Sigmoid colon (tissue), 7 donors: ENCODE data around the gene SERP1. TPM values are rescaled to one million over a fixed set of nuclear protein-coding genes. Genes with fewer than 3 reads are reported as not detected.

Experiments
- DNase-seq: peaks from one replicate; pipeline ENCODE4 v3.0.0-alpha.2; 2019
- H3K27ac ChIP-seq, 4 donors: fragments of 200-600 bp; sonication (generic); one replicate each; pipeline ENCODE4 v1.5.1; 2016 to 2019; ENCODE audit warnings: mild to moderate bottlenecking in 1 of 4
- H3K27me3 ChIP-seq, 3 donors: fragments of 200-600 bp; sonication (generic); one replicate each; pipeline ENCODE4 v1.5.1; 2019; ENCODE audit warnings: mild to moderate bottlenecking in 1 of 3
- H3K36me3 ChIP-seq, 4 donors: fragments of 200-600 bp; sonication (generic); one replicate each; pipeline ENCODE4 v1.5.1; 2016 to 2019
- H3K4me1 ChIP-seq, 4 donors: fragments of 200-600 bp; sonication (generic); one replicate each; pipeline ENCODE4 v1.5.1; 2017 to 2019
- H3K4me3 ChIP-seq, 4 donors: fragments of 200-600 bp; sonication (generic); one replicate each; pipeline ENCODE4 v1.5.1; 2017 to 2019; ENCODE audit warnings: mild to moderate bottlenecking in 2 of 4, moderate library complexity in 1 of 4
- H3K9me3 ChIP-seq, 4 donors: fragments of 200-600 bp in 3 of 4; sonication (generic) in 3 of 4; one replicate each; pipeline versions ENCODE4 v1.5.1 to v1.6.1; 2013 to 2019
- EP300 ChIP-seq, 4 donors: sonication (generic); formaldehyde crosslinking; IDR thresholded peaks; one replicate each; pipeline ENCODE4 v1.6.1; 2017; ENCODE audit warnings: antibody characterized with exemption in 4 of 4
- POLR2A ChIP-seq, 2 donors: fragments of 450-650 bp; IDR thresholded peaks; one replicate each; pipeline ENCODE4 v1.6.1; 2016; ENCODE audit warnings: antibody characterized with exemption in 2 of 2, mild to moderate bottlenecking in 2 of 2, moderate library complexity in 2 of 2
- POLR2AphosphoS5 ChIP-seq, 4 donors: sonication (generic); formaldehyde crosslinking; IDR thresholded peaks; one replicate each; pipeline ENCODE4 v1.6.1; 2017; ENCODE audit warnings: antibody characterized with exemption in 4 of 4
- WGBS, 2 donors: extraction: QIAGEN DNeasy Blood & Tissue Kit; methylation state at CpG; one replicate each; pipeline ENCODE4 v1.1.7; 2013; 5-methylcytosine and 5-hydroxymethylcytosine counted together
- intact Hi-C: fragments of 100-400 bp; cut with DNase I; formaldehyde crosslinking; loops from one replicate; pipeline ENCODE4 v1.15.1; 2023
- polyA plus RNA-seq, 3 donors: library from polyadenylated mRNA; stranded (reverse); fragments of 200-250 nt; gene quantifications; one replicate each; pipeline ENCODE4 v1.2.3, GENCODE V29; 2013
- total RNA-seq, 4 donors: library from RNA; depleted of rRNA; stranded (reverse); fragments of >200 nt; gene quantifications; one replicate each; pipeline ENCODE4 v1.1.0, GENCODE V29; 2016
- TF ChIP-seq, protein P1 (sequence below), 4 experiments: fragments of 450-650 bp in 3 of 4; fragments of 200-600 bp in 1 of 4; IDR thresholded peaks; one replicate each; pipeline ENCODE4 v1.5.1; 2016 to 2019; ENCODE audit warnings: antibody characterized with exemption in 4 of 4, mild to moderate bottlenecking in 3 of 4, moderate library complexity in 2 of 4
- donor health status: healthy with polysubstance abuse.
- donor health status: Bipolar disorder and iron deficiency.
- donor health status: healthy.

The SERP1 gene
- total and polyA plus RNA-seq, 7 donors: 92.0 to 197 (median 140) TPM

- intact Hi-C loops: no loop called here
- WGBS, 2 donors: 17 to 52% methylated on average over 2 of the region's 2 CpGs
- H3K4me3 ChIP-seq: no peak overlapping the region
Measured at GRCh38 chr3:150521463-150521862, 24.8 kb downstream of the SERP1 start.

GRCh38 chr3:150520408-150520807 is 25.9 kb downstream of the SERP1 start:
- H3K36me3 ChIP-seq: no peaks in the 10 kb centered on the region

More at GRCh38 chr3:150521463-150521862, 24.8 kb downstream of the SERP1 start:
- Histone ChIP-seq H3K9me3 (no peaks in the 10 kb centered on the region), H3K36me3 (no peaks in the 10 kb centered on the region), H3K4me1 (no peaks in the 10 kb centered on the region), H3K27me3 (no peaks in the 10 kb centered on the region), H3K27ac (no peak overlapping the region)
- DNase-seq: no peak
- TF ChIP-seq POLR2AphosphoS5 (IDR thresholded peaks at IDR 0.05) (no peak), EP300 (IDR thresholded peaks at IDR 0.05) (no peak), POLR2A (IDR thresholded peaks at IDR 0.05) (no peak)
- TF ChIP-seq, protein P1, sequence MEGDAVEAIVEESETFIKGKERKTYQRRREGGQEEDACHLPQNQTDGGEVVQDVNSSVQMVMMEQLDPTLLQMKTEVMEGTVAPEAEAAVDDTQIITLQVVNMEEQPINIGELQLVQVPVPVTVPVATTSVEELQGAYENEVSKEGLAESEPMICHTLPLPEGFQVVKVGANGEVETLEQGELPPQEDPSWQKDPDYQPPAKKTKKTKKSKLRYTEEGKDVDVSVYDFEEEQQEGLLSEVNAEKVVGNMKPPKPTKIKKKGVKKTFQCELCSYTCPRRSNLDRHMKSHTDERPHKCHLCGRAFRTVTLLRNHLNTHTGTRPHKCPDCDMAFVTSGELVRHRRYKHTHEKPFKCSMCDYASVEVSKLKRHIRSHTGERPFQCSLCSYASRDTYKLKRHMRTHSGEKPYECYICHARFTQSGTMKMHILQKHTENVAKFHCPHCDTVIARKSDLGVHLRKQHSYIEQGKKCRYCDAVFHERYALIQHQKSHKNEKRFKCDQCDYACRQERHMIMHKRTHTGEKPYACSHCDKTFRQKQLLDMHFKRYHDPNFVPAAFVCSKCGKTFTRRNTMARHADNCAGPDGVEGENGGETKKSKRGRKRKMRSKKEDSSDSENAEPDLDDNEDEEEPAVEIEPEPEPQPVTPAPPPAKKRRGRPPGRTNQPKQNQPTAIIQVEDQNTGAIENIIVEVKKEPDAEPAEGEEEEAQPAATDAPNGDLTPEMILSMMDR (IDR thresholded peaks at IDR 0.05): no peak

DNA sequence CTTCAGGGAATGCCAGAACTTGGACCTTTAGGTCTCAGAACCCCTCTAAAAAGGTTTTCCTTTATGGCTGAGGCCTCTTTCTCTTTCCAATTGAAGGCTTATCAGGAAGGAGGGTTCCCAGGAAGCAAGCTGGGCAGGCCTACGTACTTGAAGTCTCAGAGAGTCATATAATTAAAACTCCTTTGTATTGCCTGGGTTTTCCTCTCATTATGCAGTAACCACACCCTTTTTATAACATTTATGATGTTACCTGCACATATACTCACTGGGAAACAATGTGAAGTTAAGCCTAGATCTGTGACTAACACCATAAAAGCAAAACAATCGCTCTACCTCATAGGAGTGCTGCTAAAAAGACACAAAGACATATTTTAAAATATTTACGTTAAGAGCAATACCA is 27.3 kb downstream of the SERP1 start:
- intact Hi-C loops: no loop called here
- no peak for TF ChIP-seq EP300 (IDR thresholded peaks at IDR 0.05)
- TF ChIP-seq, protein P1 (IDR thresholded peaks at IDR 0.05): no peak
- TF ChIP-seq POLR2A (IDR thresholded peaks at IDR 0.05): no peak
- no peak for TF ChIP-seq POLR2AphosphoS5 (IDR thresholded peaks at IDR 0.05)
- 16 to 74% methylated on average over 3 of the region's 3 CpGs for WGBS, 2 donors

More at GRCh38 chr3:150520408-150520807, 25.9 kb downstream of the SERP1 start:
- Histone ChIP-seq H3K9me3 (no peaks in the 10 kb centered on the region), H3K4me1 (no peaks in the 10 kb centered on the region), H3K4me3 (no peak overlapping the region), H3K27me3 (no peaks in the 10 kb centered on the region), H3K27ac (no peak overlapping the region)
- intact Hi-C loops: no loop called here
- TF ChIP-seq, protein P1 (IDR thresholded peaks at IDR 0.05): no peak
- no peak for TF ChIP-seq POLR2AphosphoS5 (IDR thresholded peaks at IDR 0.05)
- DNase-seq: no peak
- WGBS, 2 donors: 89% methylated on average over 24 of the region's 24 CpGs

DNA sequence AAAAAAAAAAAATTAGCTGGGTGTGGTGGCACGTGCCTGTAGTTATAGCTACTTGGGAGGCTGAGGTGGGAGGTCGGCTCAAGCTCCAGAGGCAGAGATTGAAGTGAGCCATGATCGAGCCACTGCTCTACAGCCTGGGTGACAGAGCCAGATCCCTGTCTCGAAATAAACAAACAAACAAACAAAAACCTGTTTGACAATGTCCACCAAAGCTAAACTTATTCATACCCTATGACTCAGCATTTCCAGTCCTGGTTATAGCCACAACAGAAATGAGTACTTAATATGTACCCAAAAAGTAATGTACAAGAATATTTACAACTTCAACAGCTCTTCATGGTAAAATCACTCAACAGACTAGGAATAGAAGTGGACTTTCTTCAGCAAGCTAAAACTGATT is 31.1 kb downstream of the SERP1 start:
- intact Hi-C loops: no loop called here
- no peaks in the 10 kb centered on the region for H3K4me1 ChIP-seq
- DNase-seq: no peak
- no peaks in the 10 kb centered on the region for H3K9me3 ChIP-seq
- no peak overlapping the region for H3K27ac ChIP-seq
- H3K4me3 ChIP-seq: no peak overlapping the region
- WGBS, 2 donors: 91 to 98% methylated on average over 4 of the region's 4 CpGs
- TF ChIP-seq, protein P1 (IDR thresholded peaks at IDR 0.05): no peak
- TF ChIP-seq EP300 (IDR thresholded peaks at IDR 0.05) (no peak), POLR2AphosphoS5 (IDR thresholded peaks at IDR 0.05) (no peak), POLR2A (IDR thresholded peaks at IDR 0.05) (no peak)
- no peaks in the 10 kb centered on the region for H3K27me3 ChIP-seq
- no peaks in the 10 kb centered on the region for H3K36me3 ChIP-seq

More for the DNA sequence above, 27.3 kb downstream of the SERP1 start:
- H3K36me3 ChIP-seq: no peaks in the 10 kb centered on the region
- no peak overlapping the region for H3K27ac ChIP-seq
- DNase-seq: no peak
- no peaks in the 10 kb centered on the region for H3K9me3 ChIP-seq
- no peaks in the 10 kb centered on the region for H3K27me3 ChIP-seq
- H3K4me3 ChIP-seq: no peak overlapping the region
- H3K4me1 ChIP-seq: no peaks in the 10 kb centered on the region

DNA sequence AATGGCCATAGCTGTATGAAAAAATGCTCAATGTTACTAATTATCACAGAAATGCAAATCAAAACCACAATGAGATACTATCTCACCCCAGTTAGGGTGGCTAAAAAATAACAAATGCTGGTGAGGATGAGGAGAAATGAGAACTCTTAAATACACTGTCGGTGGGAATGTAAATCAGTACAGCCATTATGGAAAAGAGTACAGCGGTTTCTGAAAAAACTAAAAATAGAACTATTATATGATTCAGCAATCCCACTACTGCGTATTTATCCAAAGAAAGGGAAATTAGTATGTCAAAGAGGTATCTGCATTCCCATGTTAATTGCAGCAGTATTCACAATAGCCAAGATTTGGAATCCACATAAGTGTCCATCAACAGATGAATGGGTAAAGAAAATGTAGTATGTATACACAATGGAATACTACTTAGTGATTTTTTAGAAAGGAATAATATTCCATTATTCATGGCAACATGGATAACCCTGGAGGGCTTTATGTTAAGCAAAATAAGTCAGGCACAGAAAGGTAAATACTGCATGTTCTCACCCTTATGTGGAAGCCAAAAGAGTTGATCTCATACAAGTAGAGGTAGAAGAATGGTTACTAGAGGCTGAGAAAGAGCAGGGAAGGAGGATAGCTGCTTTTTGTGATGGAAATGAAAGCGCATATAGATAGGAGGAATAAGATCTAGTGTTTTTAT is 35.0 kb downstream of the SERP1 start:
- no peak for TF ChIP-seq POLR2AphosphoS5 (IDR thresholded peaks at IDR 0.05)
- TF ChIP-seq EP300 (IDR thresholded peaks at IDR 0.05): no peak
- TF ChIP-seq, protein P1 (IDR thresholded peaks at IDR 0.05): no peak
- no peak for TF ChIP-seq POLR2A (IDR thresholded peaks at IDR 0.05)
- 73 to 89% methylated on average over 4 of the region's 4 CpGs for WGBS, 2 donors
- Histone ChIP-seq H3K36me3 (no peaks in the 10 kb centered on the region), H3K27ac (no peak overlapping the region), H3K4me3 (no peak overlapping the region), H3K9me3 (peaks cover 0 to 2% (median 0%) of the 10 kb centered on the region in 4 donors), H3K4me1 (no peaks in the 10 kb centered on the region), H3K27me3 (no peaks in the 10 kb centered on the region)
- DNase-seq: no peak
- intact Hi-C loops: no loop called here
